ENCODE results near the gene GRIN3A. TPM values are rescaled to one million over a fixed set of nuclear protein-coding genes. Genes with fewer than 3 reads are reported as not detected.
A peak's percentile ranks its signal among the peaks of the same experiment; 100 is the strongest.
"Not testable (repeated sequence)": the region's sequence is repeated elsewhere in the genome, so short reads cannot be mapped to it uniquely, and the experiment has no call there.

Gene GRIN3A
- total and polyA plus RNA-seq, 7 donors = under 0.01 to 1.2 (median 0.25) TPM; not detected in 1

DNA sequence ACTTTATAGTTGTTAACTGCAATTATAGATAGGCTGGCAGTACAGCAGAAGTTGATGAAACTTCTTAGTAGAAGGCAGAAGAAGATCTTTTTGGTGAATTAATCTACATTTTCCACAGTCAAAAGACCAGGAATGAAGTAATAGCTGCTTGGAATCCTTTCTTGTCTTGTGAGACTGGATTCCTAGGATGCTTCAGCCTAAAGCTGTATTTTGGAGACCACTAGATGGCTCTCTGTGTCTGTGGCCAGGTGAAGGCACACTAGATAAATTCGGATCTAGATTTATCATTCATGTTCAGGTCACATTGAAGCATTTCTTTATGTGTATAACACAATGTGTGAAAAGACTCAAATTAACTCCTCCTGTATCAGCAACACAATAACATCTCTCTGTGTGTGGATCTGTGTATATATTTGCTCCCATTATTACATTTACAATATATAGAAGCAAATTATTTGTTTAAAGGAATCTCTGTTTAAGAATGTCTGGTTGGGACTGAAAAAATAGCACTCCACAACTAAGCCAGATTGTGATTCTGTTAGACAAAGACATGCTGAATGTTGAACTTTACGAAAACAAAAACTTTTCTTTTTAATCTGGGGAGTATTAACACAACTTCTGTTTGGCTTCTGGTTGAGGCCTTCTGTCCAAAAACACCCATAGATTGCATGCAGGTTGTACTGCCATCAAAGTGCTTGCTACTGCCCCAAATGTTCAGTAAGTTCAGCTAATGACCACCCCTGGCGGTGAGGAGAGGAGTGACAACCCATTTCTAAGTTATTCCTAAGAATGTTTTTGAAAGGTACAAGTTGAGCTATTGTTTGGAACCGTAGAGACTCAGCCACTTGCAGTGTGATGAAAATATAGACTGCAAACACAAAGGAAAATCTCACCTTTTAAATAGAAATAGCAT lies 10.6 kb downstream of the GRIN3A start:
- no peak for TF ChIP-seq POLR2A (IDR thresholded peaks at IDR 0.05)
- no peak for TF ChIP-seq POLR2AphosphoS5 (IDR thresholded peaks at IDR 0.05)
- TF ChIP-seq EP300 (IDR thresholded peaks at IDR 0.05) = no peak
- TF ChIP-seq, protein P1, sequence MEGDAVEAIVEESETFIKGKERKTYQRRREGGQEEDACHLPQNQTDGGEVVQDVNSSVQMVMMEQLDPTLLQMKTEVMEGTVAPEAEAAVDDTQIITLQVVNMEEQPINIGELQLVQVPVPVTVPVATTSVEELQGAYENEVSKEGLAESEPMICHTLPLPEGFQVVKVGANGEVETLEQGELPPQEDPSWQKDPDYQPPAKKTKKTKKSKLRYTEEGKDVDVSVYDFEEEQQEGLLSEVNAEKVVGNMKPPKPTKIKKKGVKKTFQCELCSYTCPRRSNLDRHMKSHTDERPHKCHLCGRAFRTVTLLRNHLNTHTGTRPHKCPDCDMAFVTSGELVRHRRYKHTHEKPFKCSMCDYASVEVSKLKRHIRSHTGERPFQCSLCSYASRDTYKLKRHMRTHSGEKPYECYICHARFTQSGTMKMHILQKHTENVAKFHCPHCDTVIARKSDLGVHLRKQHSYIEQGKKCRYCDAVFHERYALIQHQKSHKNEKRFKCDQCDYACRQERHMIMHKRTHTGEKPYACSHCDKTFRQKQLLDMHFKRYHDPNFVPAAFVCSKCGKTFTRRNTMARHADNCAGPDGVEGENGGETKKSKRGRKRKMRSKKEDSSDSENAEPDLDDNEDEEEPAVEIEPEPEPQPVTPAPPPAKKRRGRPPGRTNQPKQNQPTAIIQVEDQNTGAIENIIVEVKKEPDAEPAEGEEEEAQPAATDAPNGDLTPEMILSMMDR (IDR thresholded peaks at IDR 0.05) = peak in 3 of 4 experiments; percentile 28 to 34 (median 33)
- no peak for DNase-seq

GRCh38 chr9:101724271-101724670 lies 14.2 kb downstream of the GRIN3A start:
- DNase-seq; intact Hi-C loops (cut with DNase I): not testable (repeated sequence)

More for the DNA sequence above, 10.6 kb downstream of the GRIN3A start:
- WGBS, 2 donors = 40 to 42% methylated on average over 4 of the region's 4 CpGs
- H3K4me1 ChIP-seq = no peaks in the 10 kb centered on the region
- intact Hi-C loops (cut with DNase I) = loop anchor here (5.0 kb wide), 1 partner anchor 126 kb away; no protein-coding TSS in a partner anchor
- H3K27me3 ChIP-seq = no peaks in the 10 kb centered on the region
- no peak overlapping the region for H3K4me3 ChIP-seq
- H3K36me3 ChIP-seq = no peaks in the 10 kb centered on the region
- no peak overlapping the region for H3K27ac ChIP-seq
- no peaks in the 10 kb centered on the region for H3K9me3 ChIP-seq

DNA sequence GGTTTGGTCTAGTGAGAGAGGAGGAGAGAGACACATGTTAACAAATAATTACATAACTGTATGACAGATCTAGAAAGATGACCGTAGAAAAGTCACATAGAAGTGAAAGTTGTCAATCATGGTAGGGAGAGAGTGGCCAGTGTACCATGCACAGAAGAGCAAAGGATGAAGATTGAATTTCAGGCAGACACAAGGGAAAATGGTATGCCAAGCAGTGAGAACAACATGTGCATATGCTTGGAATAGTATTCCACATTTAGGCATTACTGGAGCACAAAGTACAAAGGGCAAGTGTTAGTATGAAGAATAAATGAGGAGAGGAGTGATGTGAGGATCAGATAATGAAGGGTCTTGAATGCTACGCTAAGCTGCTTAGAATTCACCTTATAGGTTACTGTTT lies 20.3 kb downstream of the GRIN3A start:
- H3K4me1 ChIP-seq = no peaks in the 10 kb centered on the region
- no peak overlapping the region for H3K4me3 ChIP-seq
- no peaks in the 10 kb centered on the region for H3K9me3 ChIP-seq
- intact Hi-C loops (cut with DNase I) = no loop called here
- no peak for TF ChIP-seq POLR2AphosphoS5 (IDR thresholded peaks at IDR 0.05)
- no peak for TF ChIP-seq EP300 (IDR thresholded peaks at IDR 0.05)
- TF ChIP-seq, protein P1 (IDR thresholded peaks at IDR 0.05) = no peak
- TF ChIP-seq POLR2A (IDR thresholded peaks at IDR 0.05) = no peak
- no peaks in the 10 kb centered on the region for H3K27me3 ChIP-seq
- no peak for DNase-seq
- no peak overlapping the region for H3K27ac ChIP-seq
- no peaks in the 10 kb centered on the region for H3K36me3 ChIP-seq
- 93 to 94% methylated on average over 2 of the region's 2 CpGs for WGBS, 2 donors

More at GRCh38 chr9:101724271-101724670, 14.2 kb downstream of the GRIN3A start:
- H3K9me3 ChIP-seq, H3K27me3 ChIP-seq, H3K4me1 ChIP-seq, H3K4me3 ChIP-seq, H3K27ac ChIP-seq, H3K36me3 ChIP-seq: not testable (repeated sequence)
- 96 to 97% methylated on average over 30 of the region's 30 CpGs for WGBS, 2 donors

- H3K4me3 ChIP-seq = no peak overlapping the region
- WGBS, 2 donors = 61 to 69% methylated on average over 2 of the region's 2 CpGs
- no peak for DNase-seq
- H3K27ac ChIP-seq = no peak overlapping the region
- H3K27me3 ChIP-seq = no peaks in the 10 kb centered on the region
- H3K4me1 ChIP-seq = no peaks in the 10 kb centered on the region
- no peaks in the 10 kb centered on the region for H3K9me3 ChIP-seq
- H3K36me3 ChIP-seq = no peaks in the 10 kb centered on the region
- intact Hi-C loops (cut with DNase I) = no loop called here
- no peak for TF ChIP-seq EP300 (IDR thresholded peaks at IDR 0.05)
- TF ChIP-seq, protein P1 (IDR thresholded peaks at IDR 0.05) = no peak
- peak in 1 of 4 donors; percentile 9 for TF ChIP-seq POLR2AphosphoS5 (IDR thresholded peaks at IDR 0.05)
Observed at GRCh38 chr9:101716629-101717028, 21.8 kb downstream of the GRIN3A start.

DNA sequence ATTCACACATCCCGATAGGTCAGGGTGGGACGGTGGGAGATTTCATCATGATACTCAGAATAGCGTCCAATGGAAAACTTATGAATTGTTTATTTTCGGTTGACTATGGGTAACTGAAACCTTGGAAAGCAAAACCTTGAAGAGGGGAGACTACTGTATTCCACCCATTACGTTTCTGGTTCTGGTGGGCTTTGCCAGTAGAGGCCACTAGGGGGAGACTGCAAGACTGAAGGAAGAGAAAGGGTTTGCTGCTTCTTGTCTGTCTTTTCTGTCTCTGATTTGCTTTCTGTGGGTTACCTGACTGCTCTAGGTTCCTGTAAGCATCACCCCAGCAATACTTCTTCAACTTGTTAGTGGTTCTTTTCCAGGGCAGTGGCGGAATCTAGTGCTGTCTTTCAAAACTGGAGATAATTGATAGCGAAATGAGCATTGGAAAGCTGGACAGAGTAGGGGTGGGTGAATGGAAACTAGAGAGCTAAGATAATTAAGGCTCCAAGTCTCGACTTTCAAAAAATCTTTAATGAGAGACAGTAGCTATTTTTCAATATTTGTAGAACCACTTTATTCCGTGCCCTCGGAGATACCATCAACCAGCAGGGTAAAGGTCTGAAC lies 27.0 kb downstream of the GRIN3A start:
- Histone ChIP-seq H3K4me1 (no peaks in the 10 kb centered on the region), H3K27ac (no peak overlapping the region), H3K4me3 (no peak overlapping the region), H3K27me3 (no peaks in the 10 kb centered on the region), H3K9me3 (no peaks in the 10 kb centered on the region), H3K36me3 (no peaks in the 10 kb centered on the region)
- intact Hi-C loops (cut with DNase I) = no loop called here
- WGBS, 2 donors = 79 to 90% methylated on average over 10 of the region's 10 CpGs
- DNase-seq = no peak
- TF ChIP-seq, protein P1 (IDR thresholded peaks at IDR 0.05) = no peak
- TF ChIP-seq POLR2AphosphoS5 (IDR thresholded peaks at IDR 0.05) = no peak
- TF ChIP-seq EP300 (IDR thresholded peaks at IDR 0.05) = no peak
- TF ChIP-seq POLR2A (IDR thresholded peaks at IDR 0.05) = no peak
